MV-4-11 (cell line): ENCODE results near the gene SIPA1L2.

Source experiments
- DNase-seq: peaks from one replicate; lab custom pipeline; 2025; lab: John Stamatoyannopoulos, UW

SIPA1L2 gene

DNA sequence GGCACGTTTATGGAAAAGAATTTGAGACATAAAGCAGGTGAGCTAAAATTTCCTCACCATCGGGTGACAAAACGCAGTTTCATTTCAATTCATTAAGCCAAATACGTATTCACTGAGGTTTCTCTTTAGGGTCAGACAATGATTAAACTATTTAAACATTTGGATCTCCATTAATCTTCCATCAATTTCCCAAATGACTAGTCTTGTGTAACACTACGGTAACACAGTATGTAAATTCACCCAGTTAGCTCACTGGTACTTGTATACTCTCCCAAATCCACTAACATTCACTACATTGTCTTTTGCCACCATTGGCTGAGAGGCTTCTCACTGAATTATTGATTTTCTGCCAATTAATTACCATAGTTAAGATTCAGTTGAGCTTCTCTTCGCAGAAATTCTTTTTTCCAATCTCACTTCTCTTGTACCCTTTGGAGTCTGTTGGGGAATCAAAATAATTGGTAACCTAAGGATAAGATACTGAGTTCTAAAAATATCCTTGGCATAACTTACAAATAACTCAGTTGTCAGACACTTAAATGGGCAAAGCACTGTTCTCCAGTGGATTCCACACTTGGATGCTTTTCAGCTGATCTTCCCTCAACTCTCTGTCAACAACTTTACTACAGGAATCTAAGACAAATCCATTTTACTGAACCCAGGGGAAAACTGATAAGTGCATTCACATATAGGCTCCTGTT is 40.7 kb downstream of the SIPA1L2 start:
- no peak for DNase-seq

- DNase-seq, result no peak
These were observed 42.6 kb downstream of the SIPA1L2 start for GRCh38 chr1:232587141-232588008.

DNA sequence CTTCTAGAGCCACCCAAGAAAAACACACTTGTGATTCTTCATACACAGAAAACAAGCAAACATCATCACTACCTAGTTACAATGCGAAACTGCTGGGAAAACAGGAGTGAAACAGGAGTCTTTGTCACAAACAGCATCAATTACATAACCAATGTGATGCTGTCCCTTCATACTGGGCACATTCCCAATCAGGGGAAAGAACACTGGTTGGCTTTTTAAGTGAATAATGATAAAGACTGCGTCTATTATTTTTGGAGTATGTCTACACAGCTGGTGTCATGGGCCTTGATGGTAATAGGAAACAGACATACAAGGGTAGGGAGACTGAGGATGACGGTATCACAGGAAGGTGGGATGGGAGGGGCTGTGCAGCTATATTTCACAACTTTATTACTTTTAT is 43.3 kb downstream of the SIPA1L2 start:
- DNase-seq, result no peak

- no peak for DNase-seq
These were observed 44.4 kb downstream of the SIPA1L2 start for GRCh38 chr1:232585486-232585885.

DNA sequence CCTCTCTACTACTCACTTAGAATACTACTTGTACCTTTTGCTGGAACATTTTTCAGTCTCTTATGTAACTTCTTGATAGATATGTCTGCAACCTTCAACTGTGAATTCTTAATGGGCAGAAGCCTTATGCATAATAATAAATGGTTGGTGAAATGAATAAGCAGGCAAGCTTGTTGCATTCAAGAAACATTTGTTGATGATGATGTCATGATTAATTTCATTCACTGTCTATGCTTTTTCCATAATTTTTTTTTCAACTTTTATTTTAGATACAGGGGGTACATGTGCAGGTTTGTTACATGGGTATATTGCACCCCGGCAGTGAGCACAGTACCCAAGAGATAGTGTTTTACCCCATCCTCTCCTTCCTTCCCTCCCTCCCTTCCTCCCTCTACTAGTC is 48.0 kb downstream of the SIPA1L2 start:
- no peak for DNase-seq
